Caki2 (cell line): Measurements from ENCODE around the gene MGAM2. TPM values are rescaled to one million over a fixed set of nuclear protein-coding genes. Genes with fewer than 3 reads are reported as not detected.

Experiments
- DNase-seq: peaks from one replicate; pipeline ENCODE4 v3.0.0-alpha.2; 2015; ENCODE audit warnings: low read depth
- in situ Hi-C: cut with HindIII; loops from 2 replicates; pipeline ENCODE4 v1.10.0; 2016; ENCODE audit warnings: low sequenced_read_pairs, low pct_unique_long_range_greater_than_20kb, mixed read lengths
- total RNA-seq: library from RNA; depleted of rRNA; stranded (reverse); fragments of >200 nt; shearing (Covaris generic); gene quantifications from 2 replicates; pipeline ENCODE4 v1.2.3, GENCODE V29; 2014; ENCODE audit warnings: low replicate concordance

The MGAM2 gene
- total RNA-seq, 1 experiment from 2014 or later: not detected

- no peak for DNase-seq
- in situ Hi-C loops: no loop called here
Measured at GRCh38 chr7:142153400-142153799, 41.9 kb downstream of the MGAM2 start.

GRCh38 chr7:142158736-142159496 lies 47.4 kb downstream of the MGAM2 start:
- in situ Hi-C loops: no loop called here
- DNase-seq: no peak

- DNase-seq: no peak
- in situ Hi-C loops: no loop called here
Measured at GRCh38 chr7:142161921-142162320, 50.4 kb downstream of the MGAM2 start.

- no peak for DNase-seq
Measured at GRCh38 chr7:142168746-142169145, 57.2 kb downstream of the MGAM2 start.

GRCh38 chr7:142172932-142173331 lies 61.4 kb downstream of the MGAM2 start:
- no peak for DNase-seq
- in situ Hi-C loops: no loop called here

More at GRCh38 chr7:142168746-142169145, 57.2 kb downstream of the MGAM2 start:
- in situ Hi-C loops: no loop called here

- in situ Hi-C loops: no loop called here
- DNase-seq: no peak
Measured at GRCh38 chr7:142174441-142174840, 62.9 kb downstream of the MGAM2 start.

GRCh38 chr7:142175594-142175993 lies 64.1 kb downstream of the MGAM2 start:
- DNase-seq: no peak
- in situ Hi-C loops: no loop called here

- DNase-seq: no peak
- in situ Hi-C loops: no loop called here
Measured at GRCh38 chr7:142176901-142177300, 65.4 kb downstream of the MGAM2 start.

- DNase-seq: no peak
- in situ Hi-C loops: no loop called here
Measured at GRCh38 chr7:142177869-142178268, 66.4 kb downstream of the MGAM2 start.

GRCh38 chr7:142180426-142180825 lies 68.9 kb downstream of the MGAM2 start:
- in situ Hi-C loops: no loop called here
- DNase-seq: no peak

GRCh38 chr7:142181211-142181610 lies 69.7 kb downstream of the MGAM2 start:
- no peak for DNase-seq
- in situ Hi-C loops: no loop called here

GRCh38 chr7:142181966-142182365 lies 70.4 kb downstream of the MGAM2 start:
- in situ Hi-C loops: no loop called here
- no peak for DNase-seq

GRCh38 chr7:142185069-142185468 lies 73.6 kb downstream of the MGAM2 start:
- in situ Hi-C loops: no loop called here
- no peak for DNase-seq

- in situ Hi-C loops: no loop called here
- no peak for DNase-seq
Measured at GRCh38 chr7:142185801-142186200, 74.3 kb downstream of the MGAM2 start.

GRCh38 chr7:142188154-142188553 lies 76.6 kb downstream of the MGAM2 start:
- DNase-seq: no peak
- in situ Hi-C loops: no loop called here

- in situ Hi-C loops: no loop called here
- peak; percentile 16 for DNase-seq
Measured at GRCh38 chr7:142188846-142189245, 77.3 kb downstream of the MGAM2 start.

- in situ Hi-C loops: no loop called here
- no peak for DNase-seq
Measured at GRCh38 chr7:142194201-142194600, 82.7 kb downstream of the MGAM2 start.

GRCh38 chr7:142196066-142196840 lies 84.7 kb downstream of the MGAM2 start:
- in situ Hi-C loops: no loop called here
- DNase-seq: peak; percentile 11

- no peak for DNase-seq
- in situ Hi-C loops: no loop called here
Measured at GRCh38 chr7:142200206-142200605, 88.7 kb downstream of the MGAM2 start.
